Nephron progenitor cell (in vitro differentiated cells): ENCODE results near the gene PRDM11.

Experiments
- DNase-seq: peaks from one replicate; pipeline ENCODE4 v3.0.0; 2021
- H3K27ac Mint-ChIP-seq: 2 replicates; pipeline ENCODE4 v1.8.0; 2021; ENCODE audit warnings: mild to moderate bottlenecking, moderate library complexity, mixed read lengths
- H3K27me3 Mint-ChIP-seq: 2 replicates; pipeline ENCODE4 v1.8.0; 2021; ENCODE audit warnings: mild to moderate bottlenecking, low read depth, mixed read lengths; ENCODE audit not compliant: poor library complexity
- H3K36me3 Mint-ChIP-seq: 2 replicates; pipeline ENCODE4 v1.8.0; 2021; ENCODE audit warnings: low read depth, mixed read lengths
- H3K4me1 Mint-ChIP-seq: 2 replicates; pipeline ENCODE4 v1.8.0; 2021; ENCODE audit warnings: mixed read lengths
- H3K4me3 Mint-ChIP-seq: 2 replicates; pipeline ENCODE4 v1.8.0; 2021; ENCODE audit warnings: mild to moderate bottlenecking, moderate library complexity, mixed read lengths
- H3K9me3 Mint-ChIP-seq: 2 replicates; pipeline ENCODE4 v1.8.0; 2021; ENCODE audit warnings: mild to moderate bottlenecking, moderate library complexity, mixed read lengths
- CTCF ChIP-seq: fragments of 200-600 bp; sonication (generic); IDR thresholded peaks from 2 replicates; pipeline ENCODE4 v1.5.0; 2021; ENCODE audit warnings: antibody characterized with exemption

Gene PRDM11

DNA sequence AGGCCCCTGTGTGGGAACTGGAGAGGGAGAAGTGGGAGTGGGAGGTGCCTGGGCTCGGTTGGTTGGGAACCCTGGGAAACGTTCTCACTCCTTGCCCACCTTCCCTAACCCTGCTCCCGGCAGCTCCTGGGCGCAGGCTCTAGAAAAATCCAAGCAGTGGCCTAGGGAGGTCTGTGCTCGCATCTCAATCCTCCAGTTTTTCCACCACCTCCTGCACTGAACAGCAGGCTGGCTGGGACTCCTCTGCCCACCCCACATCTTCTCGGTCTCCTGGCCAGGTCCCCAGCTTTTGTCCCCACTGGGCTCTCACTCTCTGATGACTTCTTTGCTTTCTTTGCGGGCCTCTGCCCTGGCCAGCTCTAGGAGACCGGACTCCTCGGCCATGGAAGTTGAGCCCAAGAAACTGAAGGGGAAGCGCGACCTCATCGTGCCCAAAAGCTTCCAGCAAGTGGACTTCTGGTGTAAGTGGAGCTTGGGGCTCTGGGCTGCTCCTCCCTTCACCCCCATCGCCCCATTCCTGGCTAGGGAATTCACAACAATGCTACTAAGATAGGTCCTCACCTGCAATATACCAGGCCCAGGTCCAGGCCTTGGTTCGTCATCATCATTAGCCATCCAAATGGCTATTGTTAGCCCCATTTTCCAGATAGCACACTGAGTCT is 35.6 kb downstream of the PRDM11 start:
- peaks cover 16% of the 10 kb centered on the region for H3K27me3 Mint-ChIP-seq
- DNase-seq, result no peak
- peak overlapping the region; percentile 91 for H3K27ac Mint-ChIP-seq
- peaks cover 25% of the 10 kb centered on the region for H3K4me1 Mint-ChIP-seq
- no peaks in the 10 kb centered on the region for H3K9me3 Mint-ChIP-seq
- TF ChIP-seq CTCF, result no peak
- peaks cover 2% of the 10 kb centered on the region for H3K36me3 Mint-ChIP-seq
- peak overlapping the region; percentile 77 for H3K4me3 Mint-ChIP-seq

DNA sequence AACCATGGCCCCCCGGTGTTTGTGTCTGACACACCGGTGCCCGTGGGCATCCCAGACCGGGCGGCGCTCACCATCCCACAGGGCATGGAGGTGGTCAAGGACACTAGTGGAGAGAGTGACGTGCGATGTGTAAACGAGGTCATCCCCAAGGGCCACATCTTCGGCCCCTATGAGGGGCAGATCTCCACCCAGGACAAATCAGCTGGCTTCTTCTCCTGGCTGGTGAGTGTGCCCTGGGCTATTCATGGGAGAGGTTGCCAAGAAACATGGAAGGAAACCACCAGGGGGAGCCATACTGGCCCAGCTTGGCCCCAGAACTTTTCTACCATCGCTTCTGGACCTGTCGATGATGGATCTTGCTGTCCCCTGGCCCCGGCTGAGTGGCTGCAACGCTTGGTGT is 36.5 kb downstream of the PRDM11 start:
- DNase-seq, result no peak
- Mint-ChIP-seq H3K9me3 (no peaks in the 10 kb centered on the region), H3K4me3 (no peak overlapping the region), H3K27ac (no peak overlapping the region), H3K36me3 (peaks cover 11% of the 10 kb centered on the region), H3K4me1 (peaks cover 25% of the 10 kb centered on the region), H3K27me3 (peaks cover 9% of the 10 kb centered on the region)
- peak; percentile 33 for TF ChIP-seq CTCF

- Mint-ChIP-seq H3K9me3 (no peaks in the 10 kb centered on the region), H3K27ac (no peak overlapping the region), H3K4me1 (peaks cover 17% of the 10 kb centered on the region), H3K4me3 (no peak overlapping the region), H3K27me3 (no peaks in the 10 kb centered on the region), H3K36me3 (peaks cover 26% of the 10 kb centered on the region)
- no peak for TF ChIP-seq CTCF
- no peak for DNase-seq
These were observed 38.2 kb downstream of the PRDM11 start for GRCh38 chr11:45184640-45185039.

DNA sequence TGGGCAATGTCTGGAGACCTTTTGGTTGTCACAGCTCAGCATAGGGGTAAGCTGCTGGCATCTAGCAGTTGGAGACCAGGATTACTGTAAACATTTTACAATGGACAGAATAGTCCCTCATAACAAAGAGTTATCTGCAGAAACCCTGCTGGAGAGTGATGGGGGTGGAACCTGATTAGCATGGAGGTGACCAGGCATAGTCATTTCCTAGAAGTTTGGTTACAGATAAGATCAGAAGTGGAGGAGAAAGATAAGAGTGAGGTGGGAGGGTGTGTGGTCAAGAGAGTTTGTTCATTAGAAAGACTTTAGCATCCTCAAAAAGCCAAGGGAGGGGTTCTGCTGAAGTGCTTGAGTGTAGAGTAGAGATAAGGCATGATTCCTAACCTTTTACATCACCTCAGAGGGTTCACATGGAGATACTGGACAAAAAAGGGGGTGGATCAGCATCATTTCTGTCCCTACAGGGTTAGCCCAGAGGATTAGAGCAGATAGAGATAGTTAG is 38.8 kb downstream of the PRDM11 start:
- H3K27me3 Mint-ChIP-seq, result no peaks in the 10 kb centered on the region
- H3K27ac Mint-ChIP-seq, result no peak overlapping the region
- peaks cover 32% of the 10 kb centered on the region for H3K36me3 Mint-ChIP-seq
- DNase-seq, result no peak
- H3K4me3 Mint-ChIP-seq, result no peak overlapping the region
- no peaks in the 10 kb centered on the region for H3K9me3 Mint-ChIP-seq
- peaks cover 11% of the 10 kb centered on the region for H3K4me1 Mint-ChIP-seq
- TF ChIP-seq CTCF, result no peak

DNA sequence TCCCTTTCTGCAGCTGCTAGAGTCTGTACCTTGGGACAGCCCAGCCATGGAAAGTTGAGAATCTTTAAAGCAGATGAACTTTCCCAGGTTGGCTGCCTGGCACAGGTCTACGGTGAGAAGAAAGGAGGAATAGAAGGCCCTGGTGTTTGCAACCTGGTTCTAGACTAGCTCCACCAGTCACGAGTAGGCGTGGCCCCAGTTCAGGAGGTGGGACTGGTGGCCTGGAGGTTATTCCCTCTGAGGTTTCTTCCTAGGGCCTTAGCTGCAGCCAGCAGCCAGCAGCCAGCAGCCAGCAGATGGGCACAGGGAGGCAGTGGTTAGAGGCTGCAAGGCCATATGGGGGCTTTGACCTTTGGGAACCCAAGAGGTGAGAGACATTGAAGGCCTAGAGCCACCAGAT is 40.9 kb downstream of the PRDM11 start:
- Mint-ChIP-seq H3K4me1 (no peaks in the 10 kb centered on the region), H3K9me3 (peaks cover 15% of the 10 kb centered on the region), H3K36me3 (peaks cover 50% of the 10 kb centered on the region), H3K27ac (no peak overlapping the region), H3K4me3 (no peak overlapping the region), H3K27me3 (no peaks in the 10 kb centered on the region)
- no peak for TF ChIP-seq CTCF
- no peak for DNase-seq

GRCh38 chr11:45188127-45188526 is 41.7 kb downstream of the PRDM11 start:
- TF ChIP-seq CTCF, result no peak
- Mint-ChIP-seq H3K9me3 (peaks cover 18% of the 10 kb centered on the region), H3K27me3 (no peaks in the 10 kb centered on the region), H3K4me1 (no peaks in the 10 kb centered on the region), H3K36me3 (peaks cover 53% of the 10 kb centered on the region), H3K27ac (peak overlapping the region; percentile 69), H3K4me3 (no peak overlapping the region)
- DNase-seq, result no peak
